Measurements from ENCODE around the gene TOR1AIP1. TPM values are rescaled to one million over a fixed set of nuclear protein-coding genes. Genes with fewer than 3 reads are reported as not detected.

TOR1AIP1 gene
- total RNA-seq, 1 donor from 2014 or later = 20.3 TPM

- Mint-ChIP-seq H3K27ac (peak overlapping the region; percentile 100), H3K9me3 (no peaks in the 10 kb centered on the region), H3K27me3 (ENCODE audit: low read depth) (no peaks in the 10 kb centered on the region), H3K36me3 (peaks cover 8% of the 10 kb centered on the region), H3K4me1 (peaks cover 32% of the 10 kb centered on the region), H3K4me3 (peak overlapping the region; percentile 91)
- TF ChIP-seq CTCF (IDR thresholded peaks at IDR 0.05; ENCODE audit: unreplicated experiment) = no peak
- no peak for DNase-seq (ENCODE audit: low spot score in 2 of 2, unreplicated experiment in 2 of 2)
Measured at GRCh38 chr1:179883040-179883744, 1.1 kb downstream of the TOR1AIP1 start.

- Mint-ChIP-seq H3K27ac (peak overlapping the region; percentile 100), H3K9me3 (no peaks in the 10 kb centered on the region), H3K27me3 (ENCODE audit: low read depth) (no peaks in the 10 kb centered on the region), H3K36me3 (peaks cover 8% of the 10 kb centered on the region), H3K4me3 (peak overlapping the region; percentile 91), H3K4me1 (peaks cover 31% of the 10 kb centered on the region)
- DNase-seq (ENCODE audit: low spot score in 2 of 2, unreplicated experiment in 2 of 2) = no peak
- TF ChIP-seq CTCF (IDR thresholded peaks at IDR 0.05; ENCODE audit: unreplicated experiment) = no peak
Measured at GRCh38 chr1:179883745-179884138, 1.7 kb downstream of the TOR1AIP1 start.

- peaks cover 17% of the 10 kb centered on the region for H3K4me1 Mint-ChIP-seq
- no peak overlapping the region for H3K27ac Mint-ChIP-seq
- peaks cover 8% of the 10 kb centered on the region for H3K36me3 Mint-ChIP-seq
- no peak for TF ChIP-seq CTCF (IDR thresholded peaks at IDR 0.05; ENCODE audit: unreplicated experiment)
- no peaks in the 10 kb centered on the region for H3K27me3 Mint-ChIP-seq (ENCODE audit: low read depth)
- no peak for DNase-seq (ENCODE audit: low spot score in 2 of 2, unreplicated experiment in 2 of 2)
- H3K9me3 Mint-ChIP-seq = no peaks in the 10 kb centered on the region
- H3K4me3 Mint-ChIP-seq = no peak overlapping the region
Measured at GRCh38 chr1:179888071-179888470, 6.0 kb downstream of the TOR1AIP1 start.

GRCh38 chr1:179889589-179889988, 7.5 kb downstream of the TOR1AIP1 start:
- H3K9me3 Mint-ChIP-seq = no peaks in the 10 kb centered on the region
- H3K4me1 Mint-ChIP-seq = peaks cover 3% of the 10 kb centered on the region
- H3K27me3 Mint-ChIP-seq (ENCODE audit: low read depth) = no peaks in the 10 kb centered on the region
- H3K36me3 Mint-ChIP-seq = peaks cover 6% of the 10 kb centered on the region
- no peak for DNase-seq (ENCODE audit: low spot score in 2 of 2, unreplicated experiment in 2 of 2)
- no peak overlapping the region for H3K27ac Mint-ChIP-seq
- no peak overlapping the region for H3K4me3 Mint-ChIP-seq
- TF ChIP-seq CTCF (IDR thresholded peaks at IDR 0.05; ENCODE audit: unreplicated experiment) = no peak

GRCh38 chr1:179910934-179911333, 28.8 kb downstream of the TOR1AIP1 start:
- no peak for TF ChIP-seq CTCF (IDR thresholded peaks at IDR 0.05; ENCODE audit: unreplicated experiment)
- Mint-ChIP-seq H3K4me1 (no peaks in the 10 kb centered on the region), H3K4me3 (no peak overlapping the region), H3K9me3 (peaks cover 7% of the 10 kb centered on the region), H3K27me3 (ENCODE audit: low read depth) (no peaks in the 10 kb centered on the region), H3K27ac (no peak overlapping the region), H3K36me3 (peaks cover 26% of the 10 kb centered on the region)
- no peak for DNase-seq (ENCODE audit: low spot score in 2 of 2, unreplicated experiment in 2 of 2)

Measured in mesothelial cell of epicardium (in vitro differentiated cells).